ENCODE measurements around the gene AGAP1.

Gene AGAP1

GRCh38 chr2:235903782-235904584 is 410.1 kb downstream of the AGAP1 start:
- DNase-seq = no peak

- DNase-seq = no peak
Measured at GRCh38 chr2:235904585-235904931, 410.7 kb downstream of the AGAP1 start.

GRCh38 chr2:235908826-235909225 is 415.0 kb downstream of the AGAP1 start:
- no peak for DNase-seq

- no peak for DNase-seq
Measured at GRCh38 chr2:235909358-235909757, 415.5 kb downstream of the AGAP1 start.

- DNase-seq = no peak
Measured at GRCh38 chr2:235910067-235910466, 416.2 kb downstream of the AGAP1 start.

- DNase-seq = no peak
Measured at GRCh38 chr2:235911125-235911524, 417.3 kb downstream of the AGAP1 start.

- DNase-seq = no peak
Measured at GRCh38 chr2:235911633-235912233, 417.9 kb downstream of the AGAP1 start.

- DNase-seq = no peak
Measured at GRCh38 chr2:235914756-235915155, 420.9 kb downstream of the AGAP1 start.

GRCh38 chr2:235917506-235917905 is 423.7 kb downstream of the AGAP1 start:
- no peak for DNase-seq

GRCh38 chr2:235918876-235919275 is 425.0 kb downstream of the AGAP1 start:
- no peak for DNase-seq

- DNase-seq = no peak
Measured at GRCh38 chr2:235920216-235920865, 426.5 kb downstream of the AGAP1 start.

GRCh38 chr2:235921508-235922191 is 427.8 kb downstream of the AGAP1 start:
- DNase-seq = no peak

GRCh38 chr2:235922839-235923238 is 429.0 kb downstream of the AGAP1 start:
- no peak for DNase-seq

GRCh38 chr2:235923859-235924674 is 430.2 kb downstream of the AGAP1 start:
- no peak for DNase-seq

GRCh38 chr2:235924675-235925063 is 430.8 kb downstream of the AGAP1 start:
- no peak for DNase-seq

GRCh38 chr2:235925250-235925919 is 431.5 kb downstream of the AGAP1 start:
- no peak for DNase-seq

GRCh38 chr2:235926229-235926628 is 432.4 kb downstream of the AGAP1 start:
- no peak for DNase-seq

GRCh38 chr2:235928751-235929370 is 435.0 kb downstream of the AGAP1 start:
- no peak for DNase-seq

GRCh38 chr2:235930701-235931100 is 436.9 kb downstream of the AGAP1 start:
- no peak for DNase-seq

- DNase-seq = no peak
Measured at GRCh38 chr2:235931676-235932075, 437.8 kb downstream of the AGAP1 start.

GRCh38 chr2:235934059-235934773 is 440.4 kb downstream of the AGAP1 start:
- no peak for DNase-seq

Measured in CD4-positive, alpha-beta T cell treated with Interleukin-4 for 4 hours (primary cell).